Measurements from ENCODE around the gene RETN. TPM values are rescaled to one million over a fixed set of nuclear protein-coding genes. Genes with fewer than 3 reads are reported as not detected.

The RETN gene
- total and polyA plus RNA-seq, 2 of the 8 experiments (the other 6 are each of a cell fraction or from before 2014, with no cell fraction given) = not detected

GRCh38 chr19:7662657-7663056 is 6.2 kb upstream of the RETN start:
- ChIA-PET CTCF (ENCODE audit: partially characterized antibody) (interaction anchor here (1.5 to 2.4 kb wide), 2 partner anchors 18 to 34 kb away, joined by 4 to 10 read pairs; partner anchors contain the start of gene TRAPPC5), POLR2A (ENCODE audit: partially characterized antibody) (interaction anchor here (0.7 kb wide), 1 partner anchor 27 kb away, joined by 3 read pairs; no protein-coding TSS in a partner anchor)
- Histone ChIP-seq H3K4me3 (ENCODE audit: extremely low read depth in 1 of 4, insufficient read depth in 2 of 4, low read depth in 3 of 4, low read length in 4 of 4) (no peak overlapping the region), H2BK120ac (replicated peaks; ENCODE audit: low read depth, low read length) (no peak overlapping the region), H3K14ac (ENCODE audit: insufficient read length) (no peak overlapping the region), H3K36me3 (ENCODE audit: control insufficient read depth in 2 of 4, insufficient read depth in 4 of 4, low read length in 3 of 4) (no peaks in the 10 kb centered on the region), H3K27ac (ENCODE audit: low read depth, low read length) (no peak overlapping the region), H3K79me1 (ENCODE audit: low read depth, low read length) (no peaks in the 10 kb centered on the region), H4K91ac (replicated peaks; ENCODE audit: insufficient read length, low read length) (no peak overlapping the region), H4K20me1 (replicated peaks in 1 of 2; ENCODE audit: control insufficient read depth in 1 of 2, insufficient read depth in 2 of 2, low read length in 2 of 2) (no peaks in the 10 kb centered on the region), H3K4me1 (replicated peaks in 1 of 4; ENCODE audit: control insufficient read depth in 3 of 4, insufficient read depth in 4 of 4, low read length in 3 of 4) (no peaks in the 10 kb centered on the region), H3K18ac (ENCODE audit: extremely low read depth, low read length) (no peak overlapping the region), H3K27me3 (replicated peaks in 1 of 4; ENCODE audit: control insufficient read depth in 3 of 4, extremely low read depth in 1 of 4, insufficient read depth in 3 of 4, low read length in 3 of 4) (no peaks in the 10 kb centered on the region), H3K4me2 (ENCODE audit: insufficient read depth in 1 of 2, low read depth in 2 of 2, low read length in 2 of 2) (no peak overlapping the region), H3K23me2 (ENCODE audit: low read depth, low read length) (no peaks in the 10 kb centered on the region), H4K5ac (ENCODE audit: insufficient read length, low read depth, low read length) (no peak overlapping the region), H3K9me3 (ENCODE audit: insufficient read depth in 2 of 2, low read depth in 1 of 2, low read length in 1 of 2) (no peaks in the 10 kb centered on the region), H2BK12ac (ENCODE audit: low read depth, low read length) (no peak overlapping the region), H2AFZ (ENCODE audit: low read length) (no peak overlapping the region), H2BK15ac (ENCODE audit: low read length) (no peak overlapping the region), H3K56ac (replicated peaks; ENCODE audit: insufficient read length, low read depth, low read length) (no peak overlapping the region), H2BK5ac (ENCODE audit: low read depth, low read length) (no peak overlapping the region), H3K9ac (replicated peaks in 1 of 4; ENCODE audit: extremely low read depth in 1 of 4, low read depth in 3 of 4, low read length in 3 of 4) (no peak overlapping the region), H2AK5ac (ENCODE audit: low read depth, low read length) (no peak overlapping the region), H4K8ac (ENCODE audit: extremely low read depth, insufficient read depth, low read length) (no peak overlapping the region), H2BK20ac (ENCODE audit: low read length) (no peak overlapping the region), H3K23ac (ENCODE audit: insufficient read length) (no peak overlapping the region), H3K4ac (replicated peaks; ENCODE audit: insufficient read length, low read depth, low read length) (no peak overlapping the region), H3K79me2 (ENCODE audit: control insufficient read depth in 1 of 2, insufficient read depth in 2 of 2, low read length in 2 of 2) (no peaks in the 10 kb centered on the region)
- 75% methylated on average over 14 of the region's 14 CpGs; no CpG with 5 or more reads in 1 of the 2 experiments for WGBS, 2 experiments (ENCODE audit: extremely low coverage in 1 of 2, insufficient coverage in 1 of 2, insufficient read length in 1 of 2, insufficient replicate concordance in 2 of 2, low coverage in 1 of 2, low lambda C conversion rate in 2 of 2, missing lambda C conversion rate in 1 of 2)
- FAIRE-seq = no peak
- DNase-seq (ENCODE audit: low read depth in 1 of 2, low spot score in 2 of 2) = no peak
- TF ChIP-seq CTBP2 (IDR thresholded peaks at IDR 0.05; ENCODE audit: borderline replicate concordance, insufficient read depth, insufficient read length, low read length) (no peak), POU5F1 (IDR thresholded peaks at IDR 0.05; ENCODE audit: low read depth, low read length) (no peak), E2F6 (IDR thresholded peaks at IDR 0.05) (no peak), ZNF274 (IDR thresholded peaks at IDR 0.05; ENCODE audit: borderline replicate concordance, extremely low read depth, low read length) (no peak), RFX5 (IDR thresholded peaks at IDR 0.05; ENCODE audit: borderline replicate concordance, low read depth, low read length) (no peak), CBX5 (IDR thresholded peaks at IDR 0.05; ENCODE audit: low read depth, low read length) (no peak), HDAC2 (IDR thresholded peaks at IDR 0.05; ENCODE audit: borderline replicate concordance in 1 of 2, low read depth in 2 of 2, low read length in 2 of 2) (no peak), RXRA (IDR thresholded peaks at IDR 0.05; ENCODE audit: insufficient read depth, low read depth, low read length) (no peak), CBX8 (IDR thresholded peaks at IDR 0.05; ENCODE audit: borderline replicate concordance, low read depth, low read length) (no peak), NANOG (IDR thresholded peaks at IDR 0.05; ENCODE audit: insufficient read depth, low read depth, low read length, poor library complexity, severe bottlenecking) (no peak), SP1 (IDR thresholded peaks at IDR 0.05; ENCODE audit: low read depth, low read length) (no peak)

Measured in H1 (cell line).